Measurements from ENCODE around the gene C10orf53. TPM values are rescaled to one million over a fixed set of nuclear protein-coding genes. Genes with fewer than 3 reads are reported as not detected.

The C10orf53 gene
- total RNA-seq, 1 experiment from 2014 or later, result not detected

GRCh38 chr10:49634069-49634660 lies 45.3 kb upstream of the C10orf53 start:
- no peak overlapping the region for H3K4ac ChIP-seq (ENCODE audit: low read depth, low read length)
- Mint-ChIP-seq H3K4me1 (peaks cover 0 to 3% of the 10 kb centered on the region in 2 experiments; a peak in 1 of 4 replicates), H3K9me3 (no peaks in the 10 kb centered on the region), H3K4me3 (no peak overlapping the region), H3K27me3 (ENCODE audit: low read depth) (peaks cover 36% of the 10 kb centered on the region), H3K36me3 (ENCODE audit: insufficient read depth in 1 of 3, low read depth in 3 of 3) (no peaks in the 10 kb centered on the region), H3K27ac (no peak overlapping the region)
- no peak overlapping the region for H2BK5ac ChIP-seq (ENCODE audit: insufficient read length, low read length)
- H2AFZ ChIP-seq (ENCODE audit: low read length), result no peak overlapping the region
- no peak for DNase-seq
- no peaks in the 10 kb centered on the region for H4K20me1 ChIP-seq (ENCODE audit: control insufficient read depth, insufficient read depth, insufficient read length)
- TF ChIP-seq, protein P1, sequence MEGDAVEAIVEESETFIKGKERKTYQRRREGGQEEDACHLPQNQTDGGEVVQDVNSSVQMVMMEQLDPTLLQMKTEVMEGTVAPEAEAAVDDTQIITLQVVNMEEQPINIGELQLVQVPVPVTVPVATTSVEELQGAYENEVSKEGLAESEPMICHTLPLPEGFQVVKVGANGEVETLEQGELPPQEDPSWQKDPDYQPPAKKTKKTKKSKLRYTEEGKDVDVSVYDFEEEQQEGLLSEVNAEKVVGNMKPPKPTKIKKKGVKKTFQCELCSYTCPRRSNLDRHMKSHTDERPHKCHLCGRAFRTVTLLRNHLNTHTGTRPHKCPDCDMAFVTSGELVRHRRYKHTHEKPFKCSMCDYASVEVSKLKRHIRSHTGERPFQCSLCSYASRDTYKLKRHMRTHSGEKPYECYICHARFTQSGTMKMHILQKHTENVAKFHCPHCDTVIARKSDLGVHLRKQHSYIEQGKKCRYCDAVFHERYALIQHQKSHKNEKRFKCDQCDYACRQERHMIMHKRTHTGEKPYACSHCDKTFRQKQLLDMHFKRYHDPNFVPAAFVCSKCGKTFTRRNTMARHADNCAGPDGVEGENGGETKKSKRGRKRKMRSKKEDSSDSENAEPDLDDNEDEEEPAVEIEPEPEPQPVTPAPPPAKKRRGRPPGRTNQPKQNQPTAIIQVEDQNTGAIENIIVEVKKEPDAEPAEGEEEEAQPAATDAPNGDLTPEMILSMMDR (conservative IDR thresholded peaks at IDR 0.05), result no peak
- no peak overlapping the region for H2BK20ac ChIP-seq (ENCODE audit: low read depth, low read length, poor library complexity, severe bottlenecking)
- no peak overlapping the region for H3K9ac ChIP-seq (ENCODE audit: extremely low read depth, insufficient read length, low read length)
- H3K27ac ChIP-seq (ENCODE audit: insufficient read length, low read depth, low read length), result no peak overlapping the region
- H4K8ac ChIP-seq (replicated peaks; ENCODE audit: insufficient read length, low read depth, low read length), result no peak overlapping the region
- no peak overlapping the region for H3K4me2 ChIP-seq (ENCODE audit: insufficient read depth, insufficient read length, low read length)
- no peaks in the 10 kb centered on the region for H3K79me1 ChIP-seq (ENCODE audit: insufficient read depth, low read depth, low read length, poor library complexity, severe bottlenecking)
- H3K18ac ChIP-seq (ENCODE audit: insufficient read length, low read depth, low read length), result no peak overlapping the region
- H3K79me2 ChIP-seq (ENCODE audit: insufficient read depth, low read length), result no peaks in the 10 kb centered on the region
- WGBS (ENCODE audit: extremely low coverage, insufficient read length, low lambda C conversion rate), result no CpG with 5 or more reads among the region's 8 CpGs
- no peaks in the 10 kb centered on the region for H3K27me3 ChIP-seq (ENCODE audit: insufficient read depth, low read length)
- H4K91ac ChIP-seq (ENCODE audit: insufficient read length, low read depth, low read length), result no peak overlapping the region
- no peak overlapping the region for H3K23ac ChIP-seq (ENCODE audit: insufficient read length, low read depth, low read length)
- no peaks in the 10 kb centered on the region for H3K23me2 ChIP-seq (ENCODE audit: insufficient read length, low read depth, low read length, poor library complexity, severe bottlenecking)
- no peak overlapping the region for H3T11ph ChIP-seq (ENCODE audit: low read length)
- H3K4me1 ChIP-seq (ENCODE audit: insufficient read depth, low read length), result no peaks in the 10 kb centered on the region
- H2BK12ac ChIP-seq (ENCODE audit: insufficient read length, low read depth, low read length), result no peak overlapping the region
- H2AK5ac ChIP-seq (ENCODE audit: insufficient read length, low read length), result no peak overlapping the region
- H3K14ac ChIP-seq (ENCODE audit: insufficient read depth, low read length), result no peak overlapping the region
- no peak overlapping the region for H2BK120ac ChIP-seq (ENCODE audit: low read depth, low read length, poor library complexity, severe bottlenecking)
- no peak overlapping the region for H4K5ac ChIP-seq (ENCODE audit: insufficient read length, low read depth, low read length)
- no peak overlapping the region for H3K56ac ChIP-seq (ENCODE audit: insufficient read length, low read depth, low read length)
- no peak overlapping the region for H2BK15ac ChIP-seq (ENCODE audit: low read depth, low read length)
- H3K9me3 ChIP-seq (ENCODE audit: control insufficient read depth, low read depth, low read length), result no peaks in the 10 kb centered on the region
